Measurements from ENCODE around the gene NPFFR2.

The NPFFR2 gene

DNA sequence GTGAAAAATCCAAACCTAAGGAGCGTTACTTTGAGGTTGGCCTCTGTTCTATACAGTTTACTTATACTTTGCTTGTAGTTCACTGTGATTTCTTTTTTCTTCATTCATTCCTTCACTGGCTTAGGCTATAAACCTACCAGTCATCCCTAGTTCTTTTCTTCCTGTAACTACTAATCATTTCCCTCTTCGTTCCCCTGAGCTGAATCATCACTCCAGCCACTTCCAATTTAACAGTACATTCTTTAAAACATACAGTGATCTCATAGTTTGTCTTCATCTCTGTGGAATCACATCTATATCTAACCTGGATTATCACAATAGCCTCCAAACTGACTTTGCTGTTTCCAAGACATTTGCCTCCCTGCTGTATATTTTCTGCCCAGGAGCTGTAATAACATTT lies 25.2 kb upstream of the NPFFR2 start:
- TF ChIP-seq, protein P1, sequence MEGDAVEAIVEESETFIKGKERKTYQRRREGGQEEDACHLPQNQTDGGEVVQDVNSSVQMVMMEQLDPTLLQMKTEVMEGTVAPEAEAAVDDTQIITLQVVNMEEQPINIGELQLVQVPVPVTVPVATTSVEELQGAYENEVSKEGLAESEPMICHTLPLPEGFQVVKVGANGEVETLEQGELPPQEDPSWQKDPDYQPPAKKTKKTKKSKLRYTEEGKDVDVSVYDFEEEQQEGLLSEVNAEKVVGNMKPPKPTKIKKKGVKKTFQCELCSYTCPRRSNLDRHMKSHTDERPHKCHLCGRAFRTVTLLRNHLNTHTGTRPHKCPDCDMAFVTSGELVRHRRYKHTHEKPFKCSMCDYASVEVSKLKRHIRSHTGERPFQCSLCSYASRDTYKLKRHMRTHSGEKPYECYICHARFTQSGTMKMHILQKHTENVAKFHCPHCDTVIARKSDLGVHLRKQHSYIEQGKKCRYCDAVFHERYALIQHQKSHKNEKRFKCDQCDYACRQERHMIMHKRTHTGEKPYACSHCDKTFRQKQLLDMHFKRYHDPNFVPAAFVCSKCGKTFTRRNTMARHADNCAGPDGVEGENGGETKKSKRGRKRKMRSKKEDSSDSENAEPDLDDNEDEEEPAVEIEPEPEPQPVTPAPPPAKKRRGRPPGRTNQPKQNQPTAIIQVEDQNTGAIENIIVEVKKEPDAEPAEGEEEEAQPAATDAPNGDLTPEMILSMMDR (IDR thresholded peaks at IDR 0.05; ENCODE audit: low read depth, low read length): no peak
- no peak for TF ChIP-seq EZH2phosphoT487 (IDR thresholded peaks at IDR 0.05; ENCODE audit: low read depth)
- Histone ChIP-seq H3K4me2 (ENCODE audit: low read length) (no peak overlapping the region), H3K9ac (ENCODE audit: low read length) (no peak overlapping the region), H3K9me3 (ENCODE audit: insufficient read depth, low read length) (no peaks in the 10 kb centered on the region), H3K27me3 (ENCODE audit: low read depth, low read length) (no peaks in the 10 kb centered on the region), H3K4me3 (ENCODE audit: low read length) (no peak overlapping the region), H3K4me1 (ENCODE audit: low read length) (peaks cover 2% of the 10 kb centered on the region; the same call in 1 of the 2 replicates), H3K36me3 (replicated peaks; ENCODE audit: low read depth, low read length) (no peaks in the 10 kb centered on the region), H3K79me2 (ENCODE audit: low read length) (no peaks in the 10 kb centered on the region), H4K20me1 (ENCODE audit: insufficient read depth, low read length) (no peaks in the 10 kb centered on the region), H2AFZ (ENCODE audit: low read depth, low read length) (no peak overlapping the region), H3K27ac (ENCODE audit: low read length) (no peak overlapping the region)

DNA sequence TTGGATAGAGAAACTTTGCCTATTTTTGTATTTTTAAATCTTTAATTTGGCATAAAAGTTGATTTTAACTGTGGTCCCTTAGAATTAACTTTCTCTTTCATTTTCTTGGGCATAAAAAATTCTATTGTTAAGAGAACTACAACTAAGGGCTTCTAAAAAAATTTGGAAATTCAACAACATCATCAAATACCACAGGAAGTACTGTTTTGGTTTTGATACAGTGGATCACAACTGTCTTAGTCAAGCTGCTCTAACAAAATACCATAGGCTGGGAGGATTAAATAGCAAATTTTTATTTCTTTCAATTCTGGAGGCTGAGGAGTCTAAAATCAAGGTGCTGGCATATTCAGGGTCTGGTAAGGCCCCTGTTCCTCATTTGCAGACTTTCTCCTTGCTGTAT lies 19.9 kb upstream of the NPFFR2 start:
- Histone ChIP-seq H3K79me2 (ENCODE audit: low read length) (no peaks in the 10 kb centered on the region), H2AFZ (ENCODE audit: low read depth, low read length) (peak overlapping the region; percentile 53; the same call in 1 of the 2 replicates), H3K4me2 (ENCODE audit: low read length) (no peak overlapping the region), H3K9me3 (ENCODE audit: insufficient read depth, low read length) (no peaks in the 10 kb centered on the region), H4K20me1 (ENCODE audit: insufficient read depth, low read length) (no peaks in the 10 kb centered on the region), H3K27me3 (ENCODE audit: low read depth, low read length) (no peaks in the 10 kb centered on the region), H3K9ac (ENCODE audit: low read length) (no peak overlapping the region), H3K36me3 (replicated peaks; ENCODE audit: low read depth, low read length) (no peaks in the 10 kb centered on the region), H3K27ac (ENCODE audit: low read length) (no peak overlapping the region), H3K4me1 (ENCODE audit: low read length) (peaks cover 6% of the 10 kb centered on the region; the same call in 1 of the 2 replicates), H3K4me3 (ENCODE audit: low read length) (no peak overlapping the region)
- TF ChIP-seq, protein P1 (IDR thresholded peaks at IDR 0.05; ENCODE audit: low read depth, low read length): no peak
- TF ChIP-seq EZH2phosphoT487 (IDR thresholded peaks at IDR 0.05; ENCODE audit: low read depth): no peak

DNA sequence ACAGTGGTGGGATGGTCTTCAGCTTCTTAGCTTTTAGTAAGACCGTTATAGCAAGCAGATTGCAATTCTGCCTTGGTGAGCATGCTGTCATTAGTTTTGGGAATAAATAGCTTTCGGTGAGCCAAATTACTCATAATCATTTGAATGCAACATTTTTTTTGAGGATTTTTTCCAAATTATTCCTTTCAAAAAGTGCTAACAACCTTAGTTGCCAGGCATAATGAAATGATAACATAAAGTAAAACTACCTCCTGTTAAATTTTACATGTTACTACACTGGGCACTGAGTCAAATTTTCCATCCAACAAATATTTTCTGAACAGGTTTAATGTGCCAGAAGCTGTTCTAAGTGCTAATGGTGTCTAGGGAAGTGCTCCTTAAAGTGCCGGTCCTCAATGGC lies 15.8 kb upstream of the NPFFR2 start:
- Histone ChIP-seq H3K4me3 (ENCODE audit: low read length) (no peak overlapping the region), H3K9ac (ENCODE audit: low read length) (no peak overlapping the region), H2AFZ (ENCODE audit: low read depth, low read length) (no peak overlapping the region), H3K27me3 (ENCODE audit: low read depth, low read length) (no peaks in the 10 kb centered on the region), H3K79me2 (ENCODE audit: low read length) (no peaks in the 10 kb centered on the region), H3K9me3 (ENCODE audit: insufficient read depth, low read length) (no peaks in the 10 kb centered on the region), H4K20me1 (ENCODE audit: insufficient read depth, low read length) (no peaks in the 10 kb centered on the region), H3K36me3 (replicated peaks; ENCODE audit: low read depth, low read length) (no peaks in the 10 kb centered on the region), H3K4me1 (ENCODE audit: low read length) (peaks cover 22% of the 10 kb centered on the region), H3K4me2 (ENCODE audit: low read length) (no peak overlapping the region), H3K27ac (ENCODE audit: low read length) (no peak overlapping the region)
- TF ChIP-seq EZH2phosphoT487 (IDR thresholded peaks at IDR 0.05; ENCODE audit: low read depth): no peak
- TF ChIP-seq, protein P1 (IDR thresholded peaks at IDR 0.05; ENCODE audit: low read depth, low read length): no peak

DNA sequence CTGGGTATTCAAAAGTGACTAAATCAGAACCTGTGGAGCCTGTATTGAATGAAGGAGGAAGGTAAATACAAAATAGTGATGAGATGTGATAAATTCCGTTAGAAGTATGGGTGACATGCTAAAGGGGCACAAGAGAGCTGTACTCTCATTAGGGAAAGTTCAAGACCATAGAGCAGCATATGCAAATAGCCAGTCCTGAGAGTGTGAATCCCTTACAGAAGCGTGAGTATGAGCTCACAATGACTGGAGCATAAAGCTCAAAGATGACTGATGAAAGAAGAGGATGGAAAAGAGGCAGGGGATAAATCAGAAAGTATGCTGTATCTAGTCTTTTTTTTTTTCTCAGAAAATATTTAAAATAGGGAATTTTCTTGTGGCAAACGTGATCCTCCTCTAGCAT lies 12.1 kb upstream of the NPFFR2 start:
- Histone ChIP-seq H3K4me1 (ENCODE audit: low read length) (peaks cover 28% of the 10 kb centered on the region), H3K9me3 (ENCODE audit: insufficient read depth, low read length) (no peaks in the 10 kb centered on the region), H3K79me2 (ENCODE audit: low read length) (no peaks in the 10 kb centered on the region), H2AFZ (ENCODE audit: low read depth, low read length) (no peak overlapping the region), H3K27ac (ENCODE audit: low read length) (peak overlapping the region; percentile 12; the same call in 1 of the 2 replicates), H3K36me3 (replicated peaks; ENCODE audit: low read depth, low read length) (no peaks in the 10 kb centered on the region), H3K4me2 (ENCODE audit: low read length) (peak overlapping the region; percentile 21), H4K20me1 (ENCODE audit: insufficient read depth, low read length) (no peaks in the 10 kb centered on the region), H3K4me3 (ENCODE audit: low read length) (no peak overlapping the region), H3K27me3 (ENCODE audit: low read depth, low read length) (no peaks in the 10 kb centered on the region), H3K9ac (ENCODE audit: low read length) (no peak overlapping the region)
- TF ChIP-seq EZH2phosphoT487 (IDR thresholded peaks at IDR 0.05; ENCODE audit: low read depth): no peak
- TF ChIP-seq, protein P1 (IDR thresholded peaks at IDR 0.05; ENCODE audit: low read depth, low read length): no peak
